GM18498 (cell line): Measurements from ENCODE around the gene GPC6.
"Not testable (repeated sequence)": the region's sequence is repeated elsewhere in the genome, so short reads cannot be mapped to it uniquely, and the experiment has no call there.

Source experiments
- ATAC-seq: cut with Tn5 transposase; IDR thresholded peaks from one replicate; pipeline ENCODE4 v1.9.1; 2021; ENCODE audit warnings: mild to moderate bottlenecking, moderate library complexity; ENCODE audit not compliant: unreplicated experiment

GPC6 gene

DNA sequence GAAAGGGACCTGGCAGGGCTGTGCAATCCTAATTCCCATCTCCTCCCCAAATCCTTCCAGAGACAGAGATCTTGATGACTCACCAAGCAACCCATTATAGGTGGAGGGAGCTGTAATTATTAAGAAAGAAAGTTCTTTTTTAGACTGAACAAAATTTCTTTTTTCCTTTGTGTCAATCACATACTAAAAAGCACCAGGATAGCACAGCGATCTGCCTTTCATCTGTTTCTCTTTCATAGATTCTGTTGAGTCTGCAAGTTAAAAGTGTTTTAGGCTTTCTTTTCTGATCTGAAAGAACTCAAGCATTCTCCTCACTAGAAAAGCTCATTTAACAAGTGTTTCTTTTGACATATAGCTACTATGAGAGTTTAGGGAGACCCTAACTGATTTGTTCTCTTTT lies 1030.1 kb downstream of the GPC6 start:
- no peak for ATAC-seq

GRCh38 chr13:94259984-94260383 lies 1033.4 kb downstream of the GPC6 start:
- ATAC-seq, result no peak

DNA sequence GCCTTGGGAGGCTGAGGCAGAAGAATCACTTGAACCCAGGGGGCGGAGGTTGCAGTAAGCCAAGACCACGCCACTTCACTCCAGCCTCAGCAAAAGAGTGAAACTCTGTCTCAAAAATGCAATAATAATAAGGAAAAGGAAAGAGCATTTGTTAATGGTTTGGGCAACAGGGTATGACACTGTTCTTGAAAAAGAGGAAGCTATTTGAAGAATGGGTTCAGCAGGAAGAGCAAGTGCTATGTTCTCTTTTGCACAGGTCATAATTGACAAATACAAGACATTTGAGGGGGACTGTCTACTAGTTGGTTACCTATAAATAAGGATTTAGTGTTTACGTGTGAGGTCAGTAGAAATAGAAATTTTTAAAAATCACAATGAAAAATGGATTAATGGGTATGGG lies 1034.6 kb downstream of the GPC6 start:
- no peak for ATAC-seq

DNA sequence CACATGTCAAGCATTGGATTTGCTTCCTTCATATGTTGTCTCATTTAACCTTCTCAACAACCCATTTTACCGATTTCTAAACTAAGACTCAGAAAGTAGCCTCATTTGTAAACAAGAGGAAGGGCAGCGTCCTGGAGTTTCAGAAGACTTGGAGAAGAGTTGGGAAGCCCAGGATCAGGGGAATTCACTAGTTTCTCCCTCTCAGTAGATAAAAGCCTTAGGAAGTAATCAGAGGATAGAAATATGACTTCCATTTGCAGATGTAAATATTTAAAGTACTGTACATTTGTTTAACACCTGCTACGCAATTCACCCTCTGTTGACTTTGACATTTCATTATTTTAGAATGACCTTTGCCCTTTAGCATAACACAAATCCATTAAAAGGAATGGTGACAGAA lies 1036.4 kb downstream of the GPC6 start:
- ATAC-seq, result no peak

GRCh38 chr13:94267581-94268366 lies 1041.2 kb downstream of the GPC6 start:
- no peak for ATAC-seq

GRCh38 chr13:94268661-94269060 lies 1042.1 kb downstream of the GPC6 start:
- ATAC-seq, result no peak

DNA sequence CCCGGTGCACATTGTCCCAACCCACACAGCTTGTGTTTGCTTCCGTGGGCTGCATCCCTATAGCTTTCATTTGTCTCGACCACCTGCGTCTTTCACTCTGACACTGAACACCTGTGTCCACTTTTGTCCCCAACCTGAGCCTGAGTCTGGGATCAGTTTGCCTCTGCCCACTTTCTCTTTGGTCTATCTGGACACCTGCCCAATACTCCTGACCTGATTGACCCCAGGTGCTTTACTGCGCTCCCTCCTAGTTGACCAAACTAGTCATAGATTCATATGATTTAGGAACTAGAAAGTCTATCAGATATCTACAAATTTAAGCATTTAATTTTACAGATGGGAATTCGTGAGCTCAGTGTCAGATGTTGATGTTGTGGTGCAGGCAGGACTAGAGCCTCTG lies 1043.0 kb downstream of the GPC6 start:
- ATAC-seq, result no peak

- no peak for ATAC-seq
Measured at GRCh38 chr13:94270556-94270955, 1043.9 kb downstream of the GPC6 start.

DNA sequence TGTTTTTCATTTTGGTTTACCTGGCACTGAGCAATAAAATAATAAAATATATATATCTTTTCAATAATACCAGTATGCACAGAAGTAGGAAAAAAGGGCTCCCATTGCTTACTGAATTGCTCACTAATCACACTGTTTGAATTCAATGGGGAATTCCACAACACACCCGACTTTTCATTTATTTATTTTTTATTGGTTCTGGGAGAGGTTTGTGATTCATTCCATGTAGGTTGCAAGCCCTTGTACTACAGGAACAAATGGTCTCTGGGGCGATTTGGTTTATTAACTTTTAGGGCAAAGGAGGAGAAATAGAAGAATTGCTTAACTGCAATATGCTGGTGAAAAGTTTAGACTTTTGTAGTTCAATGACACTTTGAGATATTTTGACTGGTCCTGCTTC lies 1045.4 kb downstream of the GPC6 start:
- ATAC-seq, result no peak

DNA sequence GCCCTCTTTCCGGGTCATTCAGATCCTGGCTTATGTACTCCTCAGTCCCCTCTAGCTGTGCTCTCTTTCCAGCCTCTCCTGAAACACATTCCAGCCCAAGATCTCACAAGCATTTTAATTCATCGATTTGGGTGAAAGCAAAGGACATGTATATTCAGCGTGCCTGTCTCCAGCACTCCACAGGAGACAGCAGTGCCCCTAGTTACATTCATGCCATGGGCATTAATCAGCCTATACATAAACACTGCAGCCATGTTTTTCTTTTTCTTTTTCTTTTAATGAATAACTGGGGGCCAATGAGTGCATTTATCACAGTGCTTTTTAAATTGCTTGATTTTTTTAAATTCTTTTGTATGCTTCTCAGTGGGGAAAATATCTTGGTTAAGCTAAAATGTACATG lies 1053.7 kb downstream of the GPC6 start:
- no peak for ATAC-seq

DNA sequence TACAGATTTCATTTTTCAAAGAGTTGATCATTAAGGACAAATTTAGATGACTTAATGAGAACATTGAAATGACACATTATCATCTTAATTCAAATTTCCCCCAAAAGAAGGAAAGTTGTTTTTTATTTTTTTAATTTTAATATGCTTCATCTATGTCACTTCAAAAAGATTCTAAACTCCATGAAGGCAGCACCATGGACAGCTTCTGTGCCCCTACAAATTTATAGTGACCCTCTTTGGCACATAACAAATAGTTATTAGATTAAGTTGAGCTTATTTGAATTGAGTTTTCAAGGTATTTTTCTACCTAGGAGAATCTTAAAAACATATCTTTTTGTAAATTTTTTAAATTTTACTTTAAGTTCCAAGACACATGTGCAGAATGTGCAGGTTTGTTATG lies 1054.2 kb downstream of the GPC6 start:
- ATAC-seq, result no peak

GRCh38 chr13:94286581-94286980 lies 1060.0 kb downstream of the GPC6 start:
- no peak for ATAC-seq

GRCh38 chr13:94291631-94292322 lies 1065.2 kb downstream of the GPC6 start:
- ATAC-seq, result no peak

- ATAC-seq, result no peak
Measured at GRCh38 chr13:94292323-94292640, 1065.7 kb downstream of the GPC6 start.

GRCh38 chr13:94296471-94296870 lies 1069.9 kb downstream of the GPC6 start:
- no peak for ATAC-seq

DNA sequence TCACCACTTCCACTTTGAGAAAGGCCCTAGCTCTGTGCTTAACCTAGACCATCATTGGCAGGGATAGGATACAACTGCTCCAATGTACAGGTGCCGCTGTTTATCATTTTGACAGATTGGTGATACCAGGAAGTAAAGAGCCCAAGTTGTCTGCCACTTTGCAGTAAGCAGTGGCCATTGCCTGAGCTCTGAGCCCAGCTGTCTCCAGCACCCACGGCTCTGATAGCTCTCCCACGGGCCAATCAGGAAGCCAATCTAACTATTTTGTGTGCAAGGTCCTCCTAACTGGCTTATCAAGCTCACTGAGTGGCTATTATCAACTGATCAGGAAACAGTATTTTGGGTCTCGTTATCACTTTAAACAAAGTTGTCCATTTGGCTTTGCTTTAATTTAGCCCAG lies 1071.7 kb downstream of the GPC6 start:
- ATAC-seq, result no peak

DNA sequence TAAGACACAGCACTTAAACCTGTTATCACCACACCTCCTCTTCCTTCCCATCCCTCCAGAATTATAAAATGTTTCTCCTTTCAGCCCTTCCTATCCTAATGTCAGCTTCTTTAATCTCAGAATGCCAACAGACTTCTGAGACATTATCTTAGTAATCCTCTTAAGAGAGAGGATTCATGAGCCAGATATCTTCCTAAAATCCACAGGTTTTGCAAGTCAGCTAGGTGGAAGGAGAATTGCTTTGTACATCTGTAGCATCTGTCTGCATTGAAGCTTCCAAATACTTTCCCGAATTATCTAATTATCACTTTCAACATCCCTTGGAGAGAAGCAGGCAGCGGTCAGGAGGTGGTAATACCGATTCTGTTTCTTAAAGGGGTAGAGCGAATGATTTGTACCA lies 1073.8 kb downstream of the GPC6 start:
- ATAC-seq, result no peak

GRCh38 chr13:94301487-94301886 lies 1074.9 kb downstream of the GPC6 start:
- ATAC-seq, result no peak

DNA sequence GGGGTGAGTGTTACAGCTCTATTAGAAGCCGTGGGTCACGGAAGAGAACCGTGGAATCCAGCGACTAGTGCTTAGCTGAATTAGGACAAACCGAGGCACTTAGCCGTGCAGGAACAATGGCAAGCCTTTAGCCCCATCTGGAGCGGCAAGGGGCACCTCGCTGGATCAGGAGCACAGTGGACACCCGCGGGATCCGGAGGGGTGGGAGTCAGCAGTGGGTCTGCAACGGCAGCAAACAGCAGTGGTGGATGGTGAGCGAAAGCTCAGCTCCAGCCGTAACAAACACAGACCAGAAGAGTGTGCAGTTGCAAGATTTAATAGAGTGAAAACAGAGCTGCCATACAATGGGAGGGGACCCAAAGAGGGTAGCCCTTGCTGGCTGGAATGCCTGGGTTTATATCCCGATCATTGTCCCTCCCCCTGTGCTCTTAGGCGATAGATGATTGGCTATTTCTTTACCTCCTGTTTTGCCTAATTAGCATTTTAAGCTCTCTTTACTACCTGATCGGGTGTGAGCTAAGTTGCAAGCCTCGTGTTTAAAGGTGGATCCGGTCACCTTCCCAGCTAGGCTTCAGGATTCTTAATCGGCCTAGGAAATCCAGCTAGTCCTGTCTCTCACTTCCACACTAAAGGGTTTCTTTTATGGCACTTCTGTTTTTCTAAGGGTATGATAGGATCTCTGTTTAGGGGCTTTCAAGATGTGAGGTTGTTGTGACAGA lies 1076.4 kb downstream of the GPC6 start:
- ATAC-seq, result not testable (repeated sequence)

DNA sequence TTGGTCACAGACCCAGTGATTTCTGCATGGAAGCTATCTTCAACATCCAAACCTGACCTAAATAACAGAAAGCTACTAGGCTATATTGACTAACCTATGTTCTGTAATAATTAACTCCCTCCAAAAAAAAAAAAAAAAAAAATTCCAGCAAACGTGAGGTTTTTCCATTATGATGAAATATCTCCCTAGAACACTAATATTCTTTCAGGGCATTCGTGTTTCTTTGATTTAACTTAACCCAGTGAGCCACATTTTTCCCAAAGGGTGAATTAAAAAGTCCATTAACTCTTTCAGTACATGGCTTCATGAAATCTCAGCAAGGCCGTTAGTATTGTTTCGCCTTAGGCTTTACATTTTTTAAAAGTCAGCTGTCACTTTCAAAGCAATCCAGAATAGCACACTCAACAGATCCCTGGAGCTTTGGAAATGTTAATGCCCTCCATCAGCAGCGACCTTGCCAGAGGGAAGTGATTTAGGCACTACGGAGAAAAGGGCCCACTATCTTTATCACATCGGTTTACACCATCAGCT lies 1077.1 kb downstream of the GPC6 start:
- no peak for ATAC-seq

DNA sequence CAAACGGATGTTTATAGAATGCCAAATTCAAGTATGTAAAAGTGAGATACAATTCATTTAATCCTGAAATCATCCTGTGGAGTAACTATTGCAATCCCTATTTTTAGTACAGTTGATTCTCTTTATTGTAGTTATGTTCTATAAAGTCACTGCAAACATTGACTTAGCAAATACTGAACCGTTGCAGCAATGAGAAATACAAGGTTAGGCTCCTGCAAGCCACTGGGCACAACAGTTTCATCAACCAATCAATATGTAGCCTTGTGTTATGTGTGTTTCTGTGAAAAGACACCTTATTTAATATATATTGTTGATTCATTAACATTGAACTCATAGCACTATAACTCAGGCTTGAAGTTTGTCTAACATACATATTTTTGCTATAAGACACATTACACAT lies 1078.4 kb downstream of the GPC6 start:
- no peak for ATAC-seq

DNA sequence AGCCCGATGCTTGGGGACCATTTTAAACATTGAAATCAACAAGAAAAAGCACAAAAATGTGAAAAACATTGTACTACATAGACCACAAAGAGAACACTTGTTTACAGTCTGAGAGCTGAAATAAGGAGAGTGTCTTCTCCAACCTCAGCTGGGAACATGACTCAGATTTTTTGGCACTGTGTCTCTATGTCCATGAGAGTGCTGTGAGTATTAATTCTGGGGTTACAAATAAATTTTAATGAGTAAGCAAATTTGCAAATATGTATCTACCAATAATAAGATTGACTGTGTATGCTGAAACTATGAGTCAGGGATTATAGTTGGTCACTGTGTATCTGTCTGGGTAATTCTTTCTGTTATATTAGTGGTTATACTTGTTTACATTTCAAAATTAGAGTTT lies 1078.9 kb downstream of the GPC6 start:
- no peak for ATAC-seq
